SK-N-SH treated with all-trans-retinoic acid at 6 μM for 48 hours (cell line): ENCODE measurements around the gene CCSER1.

Experiments used
- ARNTL ChIP-seq: fragments of 450-650 bp; formaldehyde crosslinking; IDR thresholded peaks from 2 replicates; pipeline ENCODE4 v1.5.0; 2020; ENCODE audit warnings: low read depth, mild to moderate bottlenecking, moderate library complexity, borderline replicate concordance
- CSDC2 ChIP-seq: fragments of 250-450 bp; sonication (Bioruptor Pico); IDR thresholded peaks from 2 replicates; pipeline ENCODE4 v1.5.0; 2020; ENCODE audit warnings: mild to moderate bottlenecking, moderate library complexity
- ISL1 ChIP-seq: fragments of 250-450 bp; sonication (Bioruptor Pico); IDR thresholded peaks from 2 replicates; pipeline ENCODE4 v2.1.2; 2022; ENCODE audit warnings: mild to moderate bottlenecking, moderate library complexity
- PPARA ChIP-seq: fragments of 250-450 bp; sonication (Bioruptor Pico); IDR thresholded peaks from 2 replicates; pipeline ENCODE4 v1.5.0; 2020; ENCODE audit warnings: mild to moderate bottlenecking, borderline replicate concordance
- ZFP3 ChIP-seq: fragments of 250-450 bp; sonication (Bioruptor Pico); IDR thresholded peaks from 2 replicates; pipeline ENCODE4 v1.5.0; 2020; ENCODE audit warnings: mild to moderate bottlenecking, moderate library complexity
- ZFP30 ChIP-seq: fragments of 450-650 bp; formaldehyde crosslinking; IDR thresholded peaks from 2 replicates; pipeline ENCODE4 v1.5.0; 2022; ENCODE audit warnings: mild to moderate bottlenecking, moderate library complexity
- ZNF70 ChIP-seq: fragments of 450-650 bp; formaldehyde crosslinking; IDR thresholded peaks from 2 replicates; pipeline ENCODE4 v1.5.0; 2020; ENCODE audit warnings: mild to moderate bottlenecking, moderate library complexity
- TF ChIP-seq, protein P1 (sequence below): fragments of 250-450 bp; sonication (Bioruptor Pico); IDR thresholded peaks from 2 replicates; pipeline ENCODE4 v1.8.0; 2020; ENCODE audit warnings: mild to moderate bottlenecking, moderate library complexity, borderline replicate concordance

DNA sequence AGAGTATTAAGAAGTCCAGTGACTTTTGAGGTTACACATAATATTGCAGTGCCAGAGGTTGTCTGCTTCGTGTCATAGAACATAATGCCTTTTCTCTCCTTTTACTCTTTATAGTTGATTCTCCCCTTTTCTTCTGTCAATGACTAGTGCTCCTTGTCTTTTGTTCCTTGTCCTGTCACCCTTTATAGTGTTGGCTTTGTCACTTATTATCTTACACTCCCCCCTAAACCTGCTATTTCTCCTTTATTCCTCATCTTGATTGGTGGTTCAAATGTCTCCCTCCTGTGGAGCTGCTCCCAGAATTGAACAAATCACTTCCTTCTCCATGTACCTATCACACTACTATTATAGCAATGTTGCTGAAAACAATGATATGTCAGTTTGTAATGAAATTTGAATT, 1320.0 kb downstream of the CCSER1 start:
- TF ChIP-seq ZFP30 (CRISPR knock-in tag): no peak
- no peak for TF ChIP-seq ISL1 (CRISPR knock-in tag)
- no peak for TF ChIP-seq CSDC2 (CRISPR knock-in tag)
- no peak for TF ChIP-seq ZFP3 (CRISPR knock-in tag)
- no peak for TF ChIP-seq ZNF70
- TF ChIP-seq, protein P1, sequence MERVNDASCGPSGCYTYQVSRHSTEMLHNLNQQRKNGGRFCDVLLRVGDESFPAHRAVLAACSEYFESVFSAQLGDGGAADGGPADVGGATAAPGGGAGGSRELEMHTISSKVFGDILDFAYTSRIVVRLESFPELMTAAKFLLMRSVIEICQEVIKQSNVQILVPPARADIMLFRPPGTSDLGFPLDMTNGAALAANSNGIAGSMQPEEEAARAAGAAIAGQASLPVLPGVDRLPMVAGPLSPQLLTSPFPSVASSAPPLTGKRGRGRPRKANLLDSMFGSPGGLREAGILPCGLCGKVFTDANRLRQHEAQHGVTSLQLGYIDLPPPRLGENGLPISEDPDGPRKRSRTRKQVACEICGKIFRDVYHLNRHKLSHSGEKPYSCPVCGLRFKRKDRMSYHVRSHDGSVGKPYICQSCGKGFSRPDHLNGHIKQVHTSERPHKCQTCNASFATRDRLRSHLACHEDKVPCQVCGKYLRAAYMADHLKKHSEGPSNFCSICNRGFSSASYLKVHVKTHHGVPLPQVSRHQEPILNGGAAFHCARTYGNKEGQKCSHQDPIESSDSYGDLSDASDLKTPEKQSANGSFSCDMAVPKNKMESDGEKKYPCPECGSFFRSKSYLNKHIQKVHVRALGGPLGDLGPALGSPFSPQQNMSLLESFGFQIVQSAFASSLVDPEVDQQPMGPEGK (CRISPR knock-in tag): no peak
- no peak for TF ChIP-seq ARNTL (CRISPR knock-in tag)
- TF ChIP-seq PPARA (CRISPR knock-in tag): no peak
